GM23338 (cell line): ENCODE data around the gene NGFR.

Experiments
- POLR2AphosphoS5 ChIP-seq: IDR thresholded peaks from 2 replicates; pipeline ENCODE4 v1.6.1; 2016; ENCODE audit warnings: antibody characterized with exemption, low read depth
- TF ChIP-seq, protein P1 (sequence below), 2 experiments: fragments of 200-600 bp in 1 of 2; sonication (generic) in 1 of 2; conservative IDR thresholded peaks; 2 replicates each; pipeline versions ENCODE4 v1.5.1 to v1.6.1; 2016 to 2017; ENCODE audit warnings: antibody characterized with exemption in 2 of 2, low read depth in 2 of 2, mild to moderate bottlenecking in 2 of 2, moderate library complexity in 1 of 2
- TF ChIP-seq, protein P2 (sequence below): fragments of 250-450 bp; sonication (Bioruptor Pico); IDR thresholded peaks from 2 replicates; pipeline ENCODE4 v1.5.0; 2020; ENCODE audit warnings: mild to moderate bottlenecking, moderate library complexity
- TF ChIP-seq, protein P3 (sequence below): IDR thresholded peaks from one replicate; pipeline ENCODE4 v1.6.1; 2018; ENCODE audit warnings: antibody characterized with exemption; ENCODE audit not compliant: unreplicated experiment
- TF ChIP-seq, protein P4 (sequence below): IDR thresholded peaks from 2 replicates; pipeline ENCODE4 v1.6.1; 2016; ENCODE audit warnings: antibody characterized with exemption

DNA sequence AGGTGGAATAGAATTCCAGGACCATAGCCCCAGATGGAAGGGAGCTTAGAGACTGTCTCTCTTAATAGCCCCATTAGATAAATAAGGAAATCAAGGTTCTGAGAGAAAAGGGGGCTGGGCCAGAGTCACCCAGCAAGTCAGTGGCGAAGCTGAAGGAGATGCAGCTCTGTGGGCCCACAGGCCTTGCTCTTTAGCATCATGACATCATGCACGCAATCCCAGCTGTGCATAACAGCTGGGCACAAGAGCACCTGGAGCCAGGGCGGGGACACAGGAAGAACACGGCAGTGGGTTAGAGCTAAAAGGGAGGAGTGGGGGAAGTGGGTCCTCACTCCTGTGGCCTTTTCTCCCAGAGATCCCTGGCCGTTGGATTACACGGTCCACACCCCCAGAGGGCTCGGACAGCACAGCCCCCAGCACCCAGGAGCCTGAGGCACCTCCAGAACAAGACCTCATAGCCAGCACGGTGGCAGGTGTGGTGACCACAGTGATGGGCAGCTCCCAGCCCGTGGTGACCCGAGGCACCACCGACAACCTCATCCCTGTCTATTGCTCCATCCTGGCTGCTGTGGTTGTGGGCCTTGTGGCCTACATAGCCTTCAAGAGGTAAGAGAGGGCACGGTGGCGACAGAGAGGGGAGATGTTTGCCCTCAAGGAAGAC lies 15.1 kb downstream of the NGFR start:
- no peak for TF ChIP-seq POLR2AphosphoS5
- TF ChIP-seq, protein P1, sequence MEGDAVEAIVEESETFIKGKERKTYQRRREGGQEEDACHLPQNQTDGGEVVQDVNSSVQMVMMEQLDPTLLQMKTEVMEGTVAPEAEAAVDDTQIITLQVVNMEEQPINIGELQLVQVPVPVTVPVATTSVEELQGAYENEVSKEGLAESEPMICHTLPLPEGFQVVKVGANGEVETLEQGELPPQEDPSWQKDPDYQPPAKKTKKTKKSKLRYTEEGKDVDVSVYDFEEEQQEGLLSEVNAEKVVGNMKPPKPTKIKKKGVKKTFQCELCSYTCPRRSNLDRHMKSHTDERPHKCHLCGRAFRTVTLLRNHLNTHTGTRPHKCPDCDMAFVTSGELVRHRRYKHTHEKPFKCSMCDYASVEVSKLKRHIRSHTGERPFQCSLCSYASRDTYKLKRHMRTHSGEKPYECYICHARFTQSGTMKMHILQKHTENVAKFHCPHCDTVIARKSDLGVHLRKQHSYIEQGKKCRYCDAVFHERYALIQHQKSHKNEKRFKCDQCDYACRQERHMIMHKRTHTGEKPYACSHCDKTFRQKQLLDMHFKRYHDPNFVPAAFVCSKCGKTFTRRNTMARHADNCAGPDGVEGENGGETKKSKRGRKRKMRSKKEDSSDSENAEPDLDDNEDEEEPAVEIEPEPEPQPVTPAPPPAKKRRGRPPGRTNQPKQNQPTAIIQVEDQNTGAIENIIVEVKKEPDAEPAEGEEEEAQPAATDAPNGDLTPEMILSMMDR (conservative IDR thresholded peaks at IDR 0.05; ENCODE audit: low read depth in 2 of 2) = no peak
- TF ChIP-seq, protein P2, sequence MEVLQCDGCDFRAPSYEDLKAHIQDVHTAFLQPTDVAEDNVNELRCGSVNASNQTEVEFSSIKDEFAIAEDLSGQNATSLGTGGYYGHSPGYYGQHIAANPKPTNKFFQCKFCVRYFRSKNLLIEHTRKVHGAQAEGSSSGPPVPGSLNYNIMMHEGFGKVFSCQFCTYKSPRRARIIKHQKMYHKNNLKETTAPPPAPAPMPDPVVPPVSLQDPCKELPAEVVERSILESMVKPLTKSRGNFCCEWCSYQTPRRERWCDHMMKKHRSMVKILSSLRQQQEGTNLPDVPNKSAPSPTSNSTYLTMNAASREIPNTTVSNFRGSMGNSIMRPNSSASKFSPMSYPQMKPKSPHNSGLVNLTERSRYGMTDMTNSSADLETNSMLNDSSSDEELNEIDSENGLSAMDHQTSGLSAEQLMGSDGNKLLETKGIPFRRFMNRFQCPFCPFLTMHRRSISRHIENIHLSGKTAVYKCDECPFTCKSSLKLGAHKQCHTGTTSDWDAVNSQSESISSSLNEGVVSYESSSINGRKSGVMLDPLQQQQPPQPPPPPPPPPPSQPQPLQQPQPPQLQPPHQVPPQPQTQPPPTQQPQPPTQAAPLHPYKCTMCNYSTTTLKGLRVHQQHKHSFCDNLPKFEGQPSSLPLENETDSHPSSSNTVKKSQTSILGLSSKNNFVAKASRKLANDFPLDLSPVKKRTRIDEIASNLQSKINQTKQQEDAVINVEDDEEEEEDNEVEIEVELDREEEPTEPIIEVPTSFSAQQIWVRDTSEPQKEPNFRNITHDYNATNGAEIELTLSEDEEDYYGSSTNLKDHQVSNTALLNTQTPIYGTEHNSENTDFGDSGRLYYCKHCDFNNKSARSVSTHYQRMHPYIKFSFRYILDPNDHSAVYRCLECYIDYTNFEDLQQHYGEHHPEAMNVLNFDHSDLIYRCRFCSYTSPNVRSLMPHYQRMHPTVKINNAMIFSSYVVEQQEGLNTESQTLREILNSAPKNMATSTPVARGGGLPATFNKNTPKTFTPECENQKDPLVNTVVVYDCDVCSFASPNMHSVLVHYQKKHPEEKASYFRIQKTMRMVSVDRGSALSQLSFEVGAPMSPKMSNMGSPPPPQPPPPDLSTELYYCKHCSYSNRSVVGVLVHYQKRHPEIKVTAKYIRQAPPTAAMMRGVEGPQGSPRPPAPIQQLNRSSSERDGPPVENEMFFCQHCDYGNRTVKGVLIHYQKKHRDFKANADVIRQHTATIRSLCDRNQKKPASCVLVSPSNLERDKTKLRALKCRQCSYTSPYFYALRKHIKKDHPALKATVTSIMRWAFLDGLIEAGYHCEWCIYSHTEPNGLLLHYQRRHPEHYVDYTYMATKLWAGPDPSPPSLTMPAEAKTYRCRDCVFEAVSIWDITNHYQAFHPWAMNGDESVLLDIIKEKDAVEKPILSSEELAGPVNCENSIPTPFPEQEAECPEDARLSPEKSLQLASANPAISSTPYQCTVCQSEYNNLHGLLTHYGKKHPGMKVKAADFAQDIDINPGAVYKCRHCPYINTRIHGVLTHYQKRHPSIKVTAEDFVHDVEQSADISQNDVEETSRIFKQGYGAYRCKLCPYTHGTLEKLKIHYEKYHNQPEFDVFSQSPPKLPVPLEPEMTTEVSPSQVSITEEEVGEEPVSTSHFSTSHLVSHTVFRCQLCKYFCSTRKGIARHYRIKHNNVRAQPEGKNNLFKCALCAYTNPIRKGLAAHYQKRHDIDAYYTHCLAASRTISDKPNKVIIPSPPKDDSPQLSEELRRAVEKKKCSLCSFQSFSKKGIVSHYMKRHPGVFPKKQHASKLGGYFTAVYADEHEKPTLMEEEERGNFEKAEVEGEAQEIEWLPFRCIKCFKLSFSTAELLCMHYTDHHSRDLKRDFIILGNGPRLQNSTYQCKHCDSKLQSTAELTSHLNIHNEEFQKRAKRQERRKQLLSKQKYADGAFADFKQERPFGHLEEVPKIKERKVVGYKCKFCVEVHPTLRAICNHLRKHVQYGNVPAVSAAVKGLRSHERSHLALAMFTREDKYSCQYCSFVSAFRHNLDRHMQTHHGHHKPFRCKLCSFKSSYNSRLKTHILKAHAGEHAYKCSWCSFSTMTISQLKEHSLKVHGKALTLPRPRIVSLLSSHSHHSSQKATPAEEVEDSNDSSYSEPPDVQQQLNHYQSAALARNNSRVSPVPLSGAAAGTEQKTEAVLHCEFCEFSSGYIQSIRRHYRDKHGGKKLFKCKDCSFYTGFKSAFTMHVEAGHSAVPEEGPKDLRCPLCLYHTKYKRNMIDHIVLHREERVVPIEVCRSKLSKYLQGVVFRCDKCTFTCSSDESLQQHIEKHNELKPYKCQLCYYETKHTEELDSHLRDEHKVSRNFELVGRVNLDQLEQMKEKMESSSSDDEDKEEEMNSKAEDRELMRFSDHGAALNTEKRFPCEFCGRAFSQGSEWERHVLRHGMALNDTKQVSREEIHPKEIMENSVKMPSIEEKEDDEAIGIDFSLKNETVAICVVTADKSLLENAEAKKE (CRISPR knock-in tag) = no peak
- TF ChIP-seq, protein P3, sequence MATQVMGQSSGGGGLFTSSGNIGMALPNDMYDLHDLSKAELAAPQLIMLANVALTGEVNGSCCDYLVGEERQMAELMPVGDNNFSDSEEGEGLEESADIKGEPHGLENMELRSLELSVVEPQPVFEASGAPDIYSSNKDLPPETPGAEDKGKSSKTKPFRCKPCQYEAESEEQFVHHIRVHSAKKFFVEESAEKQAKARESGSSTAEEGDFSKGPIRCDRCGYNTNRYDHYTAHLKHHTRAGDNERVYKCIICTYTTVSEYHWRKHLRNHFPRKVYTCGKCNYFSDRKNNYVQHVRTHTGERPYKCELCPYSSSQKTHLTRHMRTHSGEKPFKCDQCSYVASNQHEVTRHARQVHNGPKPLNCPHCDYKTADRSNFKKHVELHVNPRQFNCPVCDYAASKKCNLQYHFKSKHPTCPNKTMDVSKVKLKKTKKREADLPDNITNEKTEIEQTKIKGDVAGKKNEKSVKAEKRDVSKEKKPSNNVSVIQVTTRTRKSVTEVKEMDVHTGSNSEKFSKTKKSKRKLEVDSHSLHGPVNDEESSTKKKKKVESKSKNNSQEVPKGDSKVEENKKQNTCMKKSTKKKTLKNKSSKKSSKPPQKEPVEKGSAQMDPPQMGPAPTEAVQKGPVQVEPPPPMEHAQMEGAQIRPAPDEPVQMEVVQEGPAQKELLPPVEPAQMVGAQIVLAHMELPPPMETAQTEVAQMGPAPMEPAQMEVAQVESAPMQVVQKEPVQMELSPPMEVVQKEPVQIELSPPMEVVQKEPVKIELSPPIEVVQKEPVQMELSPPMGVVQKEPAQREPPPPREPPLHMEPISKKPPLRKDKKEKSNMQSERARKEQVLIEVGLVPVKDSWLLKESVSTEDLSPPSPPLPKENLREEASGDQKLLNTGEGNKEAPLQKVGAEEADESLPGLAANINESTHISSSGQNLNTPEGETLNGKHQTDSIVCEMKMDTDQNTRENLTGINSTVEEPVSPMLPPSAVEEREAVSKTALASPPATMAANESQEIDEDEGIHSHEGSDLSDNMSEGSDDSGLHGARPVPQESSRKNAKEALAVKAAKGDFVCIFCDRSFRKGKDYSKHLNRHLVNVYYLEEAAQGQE = no peak
- TF ChIP-seq, protein P4, sequence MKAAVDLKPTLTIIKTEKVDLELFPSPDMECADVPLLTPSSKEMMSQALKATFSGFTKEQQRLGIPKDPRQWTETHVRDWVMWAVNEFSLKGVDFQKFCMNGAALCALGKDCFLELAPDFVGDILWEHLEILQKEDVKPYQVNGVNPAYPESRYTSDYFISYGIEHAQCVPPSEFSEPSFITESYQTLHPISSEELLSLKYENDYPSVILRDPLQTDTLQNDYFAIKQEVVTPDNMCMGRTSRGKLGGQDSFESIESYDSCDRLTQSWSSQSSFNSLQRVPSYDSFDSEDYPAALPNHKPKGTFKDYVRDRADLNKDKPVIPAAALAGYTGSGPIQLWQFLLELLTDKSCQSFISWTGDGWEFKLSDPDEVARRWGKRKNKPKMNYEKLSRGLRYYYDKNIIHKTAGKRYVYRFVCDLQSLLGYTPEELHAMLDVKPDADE = no peak
